ENCODE measurements around the gene MYO1G. TPM values are rescaled to one million over a fixed set of nuclear protein-coding genes. Genes with fewer than 3 reads are reported as not detected.

The MYO1G gene
- total RNA-seq, 2 experiments from 2014 or later, result 23.6 to 87.3 TPM

GRCh38 chr7:44970523-44971051 lies 8.2 kb downstream of the MYO1G start:
- Histone ChIP-seq H2AFZ (ENCODE audit: low read length) (no peak overlapping the region), H3K4me2 (ENCODE audit: low read length) (no peak overlapping the region), H3K79me2 (ENCODE audit: insufficient read depth, low read depth, low read length) (no peaks in the 10 kb centered on the region), H3K9me3 (ENCODE audit: low read length) (no peaks in the 10 kb centered on the region), H3K4me3 (ENCODE audit: low read depth, low read length, poor library complexity, severe bottlenecking) (no peak overlapping the region), H3K36me3 (ENCODE audit: insufficient read depth, low read length) (peaks cover 13% of the 10 kb centered on the region; the same call in 1 of the 2 replicates), H3K4me1 (ENCODE audit: insufficient read depth, low read length, poor library complexity, severe bottlenecking) (peaks cover 19% of the 10 kb centered on the region), H3K27ac (ENCODE audit: low read depth, low read length, poor library complexity, severe bottlenecking) (no peak overlapping the region), H4K20me1 (ENCODE audit: insufficient read depth, low read length) (no peaks in the 10 kb centered on the region), H3K9me2 (ENCODE audit: insufficient read depth, low read length) (no peaks in the 10 kb centered on the region)
- DNase-seq (ENCODE audit: low spot score), result no peak
- intact Hi-C loops (cut with micrococcal nuclease; ENCODE audit: unreplicated experiment), result loop anchor here (10.0 kb wide), 1 partner anchor 794 kb away; no protein-coding TSS in a partner anchor
- BruUV-seq (replicated peaks), result no TSS peak
- TF ChIP-seq CTCF (conservative IDR thresholded peaks at IDR 0.05; ENCODE audit: low read length), result no peak
- TF ChIP-seq EZH2phosphoT487 (IDR thresholded peaks at IDR 0.05; ENCODE audit: borderline replicate concordance, low read depth, low read length), result no peak
- CTCF ChIA-PET (ENCODE audit: unreplicated experiment), result interaction anchor here (0.7 to 1.1 kb wide), 2 partner anchors 9 to 32 kb away, joined by 3 read pairs; no protein-coding TSS in a partner anchor
- POLR2A ChIA-PET, result interaction anchor here (0.5 to 1.6 kb wide), 2 partner anchors 10 to 119 kb away, joined by 3 read pairs; no protein-coding TSS in a partner anchor

GRCh38 chr7:44969701-44970522 lies 8.9 kb downstream of the MYO1G start:
- no peak for DNase-seq (ENCODE audit: low spot score)
- Histone ChIP-seq H3K36me3 (ENCODE audit: insufficient read depth, low read length) (peaks cover 6% of the 10 kb centered on the region; the same call in 1 of the 2 replicates), H3K4me3 (ENCODE audit: low read depth, low read length, poor library complexity, severe bottlenecking) (no peak overlapping the region), H3K9me2 (ENCODE audit: insufficient read depth, low read length) (no peaks in the 10 kb centered on the region), H3K27ac (ENCODE audit: low read depth, low read length, poor library complexity, severe bottlenecking) (no peak overlapping the region), H2AFZ (ENCODE audit: low read length) (no peak overlapping the region), H3K4me1 (ENCODE audit: insufficient read depth, low read length, poor library complexity, severe bottlenecking) (peaks cover 19% of the 10 kb centered on the region), H4K20me1 (ENCODE audit: insufficient read depth, low read length) (no peaks in the 10 kb centered on the region), H3K4me2 (ENCODE audit: low read length) (no peak overlapping the region), H3K9me3 (ENCODE audit: low read length) (no peaks in the 10 kb centered on the region), H3K79me2 (ENCODE audit: insufficient read depth, low read depth, low read length) (no peaks in the 10 kb centered on the region)
- ChIA-PET POLR2A (no interaction called here), CTCF (ENCODE audit: unreplicated experiment) (interaction anchor here (0.6 to 0.7 kb wide), 3 partner anchors 9 to 89 kb away, joined by 3 to 7 read pairs (median 5); no protein-coding TSS in a partner anchor)
- BruUV-seq (replicated peaks), result no TSS peak
- intact Hi-C loops (cut with micrococcal nuclease; ENCODE audit: unreplicated experiment), result loop anchor here (10.0 kb wide), 1 partner anchor 795 kb away; no protein-coding TSS in a partner anchor
- TF ChIP-seq EZH2phosphoT487 (IDR thresholded peaks at IDR 0.05; ENCODE audit: borderline replicate concordance, low read depth, low read length) (no peak), CTCF (conservative IDR thresholded peaks at IDR 0.05; ENCODE audit: low read length) (no peak)

Data from OCI-LY7 (cell line).